KMS-11 (cell line): Measurements from ENCODE around the gene OVAAL.

Experiments used
- H2AFZ ChIP-seq: fragments of 200-600 bp; sonication (generic); 2 replicates; pipeline ENCODE4 v1.6.1; 2016; ENCODE audit warnings: antibody characterized with exemption, mixed run types, low read depth
- H3K27ac ChIP-seq: fragments of 200-600 bp; sonication (generic); 2 replicates; pipeline ENCODE4 v1.6.1; 2016; ENCODE audit warnings: mild to moderate bottlenecking, mixed run types
- H3K27me3 ChIP-seq: fragments of 200-600 bp; sonication (generic); 2 replicates; pipeline ENCODE4 v1.6.1; 2017; ENCODE audit warnings: mild to moderate bottlenecking, low read depth, mixed run types, moderate library complexity; ENCODE audit not compliant: insufficient read depth
- H3K36me3 ChIP-seq: fragments of 200-600 bp; sonication (generic); 2 replicates; pipeline ENCODE4 v1.6.1; 2017; ENCODE audit warnings: mild to moderate bottlenecking, mixed run types; ENCODE audit not compliant: insufficient read depth
- H3K4me1 ChIP-seq: fragments of 200-600 bp; sonication (generic); 2 replicates; pipeline ENCODE4 v1.6.1; 2016; ENCODE audit warnings: mild to moderate bottlenecking, low read depth, mixed run types; ENCODE audit not compliant: poor library complexity, severe bottlenecking
- H3K4me2 ChIP-seq: fragments of 200-600 bp; sonication (generic); 2 replicates; pipeline ENCODE4 v1.7.0; 2016; ENCODE audit warnings: mild to moderate bottlenecking, mixed run types
- H3K4me3 ChIP-seq: fragments of 200-600 bp; sonication (generic); IDR thresholded peaks from 2 replicates; pipeline ENCODE4 v1.6.1; 2017; ENCODE audit warnings: low read depth, low read length, mixed read lengths; ENCODE audit not compliant: insufficient read depth
- H3K79me2 ChIP-seq: fragments of 200-600 bp; sonication (generic); 2 replicates; pipeline ENCODE4 v1.6.1; 2016; ENCODE audit warnings: low read depth, mixed run types; ENCODE audit not compliant: insufficient read depth
- H3K9ac ChIP-seq: fragments of 200-600 bp; sonication (generic); 2 replicates; pipeline ENCODE4 v1.6.1; 2016; ENCODE audit warnings: mild to moderate bottlenecking, mixed run types
- H4K20me1 ChIP-seq: fragments of 200-600 bp; sonication (generic); 2 replicates; pipeline ENCODE4 v1.6.1; 2016; ENCODE audit warnings: mild to moderate bottlenecking, mixed run types; ENCODE audit not compliant: insufficient read depth
- CTCF ChIP-seq: fragments of 200-600 bp; sonication (generic); conservative IDR thresholded peaks from 2 replicates; pipeline ENCODE4 v1.6.1; 2017; ENCODE audit warnings: low read depth, mild to moderate bottlenecking, antibody characterized with exemption, low read length, moderate library complexity, mixed read lengths

Gene OVAAL

DNA sequence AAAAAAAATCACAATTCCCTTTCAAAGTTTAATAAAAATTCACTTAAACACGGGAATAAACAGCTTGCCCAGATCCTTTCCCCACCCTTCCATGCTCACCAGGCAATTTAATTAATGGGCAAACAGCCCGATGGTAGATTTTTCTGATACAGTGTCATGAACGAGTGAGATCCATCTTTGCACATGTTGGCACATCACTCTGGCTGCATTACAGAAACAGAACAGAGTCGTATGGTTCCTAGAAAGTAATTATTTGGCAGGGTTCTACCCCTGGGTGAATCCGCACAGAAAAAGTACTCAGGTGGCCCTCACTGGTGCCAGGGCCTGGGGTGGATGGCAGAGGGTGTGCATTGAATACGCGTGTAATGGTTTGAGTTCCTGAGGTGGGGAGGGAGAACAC lies 24.6 kb upstream of the OVAAL start:
- no peak overlapping the region for H2AFZ ChIP-seq
- no peaks in the 10 kb centered on the region for H3K27me3 ChIP-seq
- H3K4me3 ChIP-seq: no peak overlapping the region
- H3K4me1 ChIP-seq: no peaks in the 10 kb centered on the region
- H3K36me3 ChIP-seq: no peaks in the 10 kb centered on the region
- no peaks in the 10 kb centered on the region for H3K79me2 ChIP-seq
- H4K20me1 ChIP-seq: no peaks in the 10 kb centered on the region
- TF ChIP-seq CTCF: no peak
- H3K4me2 ChIP-seq: no peak overlapping the region
- no peak overlapping the region for H3K27ac ChIP-seq
- no peak overlapping the region for H3K9ac ChIP-seq

DNA sequence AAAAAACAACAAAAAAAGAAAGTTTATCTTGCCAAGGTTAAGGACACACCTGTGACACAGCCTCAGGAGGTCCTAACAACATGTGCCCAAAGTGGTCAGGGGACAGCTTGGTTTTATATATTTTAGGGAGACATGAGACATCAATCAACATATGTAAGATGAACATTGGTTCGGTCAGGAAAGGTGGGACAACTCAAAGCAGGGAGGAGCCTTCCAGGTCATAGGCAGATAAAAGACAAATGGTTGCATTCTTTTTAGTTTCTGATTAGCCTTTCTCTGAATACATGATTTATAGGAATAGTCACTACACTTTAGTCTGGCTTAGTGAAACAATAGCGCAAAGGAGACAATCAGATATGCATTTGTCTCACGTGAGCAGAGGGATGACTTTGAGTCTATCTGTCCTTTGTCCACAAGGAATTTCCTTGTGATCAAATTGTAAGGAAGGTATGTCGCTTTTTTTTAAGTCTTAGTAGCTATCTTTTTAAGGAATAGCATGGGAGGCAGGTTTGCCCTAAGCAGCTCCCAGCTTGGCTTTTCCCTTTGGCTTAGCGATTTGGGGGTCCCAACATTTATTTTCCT lies 23.3 kb upstream of the OVAAL start:
- Histone ChIP-seq H3K9ac (no peak overlapping the region), H3K79me2 (no peaks in the 10 kb centered on the region), H3K27ac (no peak overlapping the region), H3K4me2 (no peak overlapping the region), H2AFZ (no peak overlapping the region), H3K4me1 (no peaks in the 10 kb centered on the region), H3K27me3 (no peaks in the 10 kb centered on the region), H4K20me1 (no peaks in the 10 kb centered on the region), H3K36me3 (no peaks in the 10 kb centered on the region), H3K4me3 (no peak overlapping the region)
- no peak for TF ChIP-seq CTCF

DNA sequence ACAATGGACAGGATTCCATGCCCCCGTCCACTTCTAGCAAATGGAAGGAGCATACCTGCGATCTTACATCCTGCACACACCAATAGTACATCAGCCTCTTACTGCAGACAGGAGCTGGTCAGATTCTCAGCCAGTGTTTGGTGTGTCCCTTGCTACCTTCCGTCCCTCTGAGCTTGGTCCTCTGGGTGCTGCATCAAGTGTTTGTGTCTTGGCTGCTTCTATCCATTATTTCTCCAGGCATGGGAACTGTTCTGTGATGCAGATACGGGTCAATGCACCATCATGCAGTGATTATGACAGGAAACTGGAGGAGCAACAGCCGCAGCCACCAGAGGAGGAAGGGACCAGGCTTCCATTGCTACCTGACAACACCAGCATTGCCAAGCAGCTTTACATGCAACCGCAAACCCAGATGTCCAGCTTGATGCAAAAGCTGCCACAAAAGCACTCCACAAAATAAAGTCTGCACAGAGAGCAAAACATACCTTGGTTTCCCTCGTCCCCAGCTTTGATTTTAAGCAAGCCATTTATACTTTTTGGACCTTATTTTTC lies 21.9 kb upstream of the OVAAL start:
- no peaks in the 10 kb centered on the region for H4K20me1 ChIP-seq
- no peak overlapping the region for H3K4me3 ChIP-seq
- H3K27ac ChIP-seq: no peak overlapping the region
- no peaks in the 10 kb centered on the region for H3K79me2 ChIP-seq
- H2AFZ ChIP-seq: no peak overlapping the region
- no peaks in the 10 kb centered on the region for H3K4me1 ChIP-seq
- H3K36me3 ChIP-seq: no peaks in the 10 kb centered on the region
- no peak overlapping the region for H3K9ac ChIP-seq
- no peak for TF ChIP-seq CTCF
- no peak overlapping the region for H3K4me2 ChIP-seq
- H3K27me3 ChIP-seq: no peaks in the 10 kb centered on the region

- no peak overlapping the region for H3K9ac ChIP-seq
- H3K36me3 ChIP-seq: no peaks in the 10 kb centered on the region
- no peak overlapping the region for H3K27ac ChIP-seq
- H3K79me2 ChIP-seq: no peaks in the 10 kb centered on the region
- H3K4me1 ChIP-seq: no peaks in the 10 kb centered on the region
- no peaks in the 10 kb centered on the region for H4K20me1 ChIP-seq
- no peak overlapping the region for H2AFZ ChIP-seq
- H3K4me2 ChIP-seq: no peak overlapping the region
- no peak overlapping the region for H3K4me3 ChIP-seq
- TF ChIP-seq CTCF: no peak
- no peaks in the 10 kb centered on the region for H3K27me3 ChIP-seq
These were observed 19.6 kb upstream of the OVAAL start for GRCh38 chr1:180539136-180539535.
